SU-DHL-6 (cell line): Measurements from ENCODE around the gene TKT.

Experiments used
- CTCF ChIP-seq: fragments of 200-600 bp; sonication (generic); IDR thresholded peaks from one replicate; pipeline ENCODE4 v1.5.1; 2017; ENCODE audit warnings: antibody characterized with exemption, mild to moderate bottlenecking, low read length, moderate library complexity; ENCODE audit not compliant: insufficient read depth, poor library complexity, severe bottlenecking
- EZH2phosphoT487 ChIP-seq: fragments of 200-600 bp; sonication (generic), shearing (Covaris generic); conservative IDR thresholded peaks from 2 replicates; pipeline ENCODE4 v1.6.1; 2018; ENCODE audit warnings: mild to moderate bottlenecking, antibody characterized with exemption, low read length, moderate library complexity, mixed read lengths

- TF ChIP-seq CTCF (no peak), EZH2phosphoT487 (no peak)
Measured at GRCh38 chr3:53224536-53224935, 31.3 kb downstream of the TKT start.
